Osteoblast (primary cell): ENCODE data around the gene MND1. TPM values are rescaled to one million over a fixed set of nuclear protein-coding genes. Genes with fewer than 3 reads are reported as not detected.

Source experiments
- DNase-seq: peaks from one replicate; pipeline ENCODE4 v3.0.0; 2011; ENCODE audit warnings: low spot score, mixed read lengths; ENCODE audit not compliant: insufficient read length; ENCODE audit errors: missing footprints
- H2AFZ ChIP-seq: 2 replicates; pipeline ENCODE4 v1.6.0; 2011; ENCODE audit warnings: mild to moderate bottlenecking, low read length
- H3K27ac ChIP-seq: 2 replicates; pipeline ENCODE4 v1.5.1; 2011; ENCODE audit warnings: mild to moderate bottlenecking, low read depth, low read length, moderate library complexity
- H3K27me3 ChIP-seq: 2 replicates; pipeline ENCODE4 v1.6.0; 2012; ENCODE audit warnings: mild to moderate bottlenecking, control low read depth, inconsistent platforms, low read length, moderate library complexity; ENCODE audit not compliant: insufficient read depth
- H3K36me3 ChIP-seq: 2 replicates; pipeline ENCODE4 v1.5.1; 2011; ENCODE audit warnings: mild to moderate bottlenecking, low read length, control low read depth, moderate library complexity; ENCODE audit not compliant: insufficient read depth
- H3K4me1 ChIP-seq: 2 replicates; pipeline ENCODE4 v1.5.1; 2011; ENCODE audit warnings: mild to moderate bottlenecking, low read length, control low read depth, moderate library complexity; ENCODE audit not compliant: insufficient read depth
- H3K4me2 ChIP-seq: 2 replicates; pipeline ENCODE4 v1.6.0; 2011; ENCODE audit warnings: mild to moderate bottlenecking, low read length; ENCODE audit not compliant: insufficient read depth
- H3K4me3 ChIP-seq: fragments of 200-600 bp; sonication (generic); 3 replicates; pipeline ENCODE4 v1.5.1; 2012; ENCODE audit warnings: mild to moderate bottlenecking, low read length, inconsistent platforms; ENCODE audit not compliant: insufficient read depth
- H3K79me2 ChIP-seq: 2 replicates; pipeline ENCODE4 v1.6.0; 2012; ENCODE audit warnings: mild to moderate bottlenecking, low read length, control low read depth, inconsistent platforms; ENCODE audit not compliant: insufficient read depth
- H3K9me3 ChIP-seq: 2 replicates; pipeline ENCODE4 v1.5.1; 2011; ENCODE audit warnings: low read depth, low read length, control low read depth
- H4K20me1 ChIP-seq: 2 replicates; pipeline ENCODE4 v1.6.0; 2012; ENCODE audit warnings: mild to moderate bottlenecking, low read length, control low read depth; ENCODE audit not compliant: insufficient read depth
- CTCF ChIP-seq: IDR thresholded peaks from 2 replicates; pipeline ENCODE4 v1.5.1; 2011; ENCODE audit warnings: mild to moderate bottlenecking, low read depth, low read length, moderate library complexity; ENCODE audit errors: extremely low read depth
- total RNA-seq: library from RNA; depleted of rRNA; stranded (reverse); fragments of >200 nt; gene quantifications from 2 replicates; pipeline ENCODE4 v1.2.3, GENCODE V29; 2012

Gene MND1
- total RNA-seq, result 1.4 and 2.7 TPM in 2 replicates

- DNase-seq, result peak; percentile 94
- no peaks in the 10 kb centered on the region for H4K20me1 ChIP-seq
Observed at GRCh38 chr4:153344131-153345011, at the start of gene MND1. Gene MND1 (plus strand): TSS chr4:153344688. CDS start chr4:153344738, 50 bp downstream.

GRCh38 chr4:153295131-153295755 lies 49.2 kb upstream of the MND1 start:
- Histone ChIP-seq H3K4me3 (no peak overlapping the region), H3K79me2 (no peaks in the 10 kb centered on the region), H4K20me1 (no peaks in the 10 kb centered on the region), H3K27me3 (no peaks in the 10 kb centered on the region), H3K9me3 (peaks cover 6% of the 10 kb centered on the region), H3K36me3 (no peaks in the 10 kb centered on the region), H3K4me1 (peaks cover 8% of the 10 kb centered on the region), H2AFZ (no peak overlapping the region), H3K27ac (no peak overlapping the region), H3K4me2 (no peak overlapping the region)
- no peak for TF ChIP-seq CTCF
- no peak for DNase-seq

More at GRCh38 chr4:153344131-153345011, at the start of gene MND1:
- H2AFZ ChIP-seq, result peak within 1 kb of the TSS; percentile 95
- H3K4me3 ChIP-seq, result peak within 1 kb of the TSS; percentile 86
- no peaks in the 10 kb centered on the region for H3K9me3 ChIP-seq
- peaks cover 10% of the 10 kb centered on the region for H3K4me1 ChIP-seq
- H3K36me3 ChIP-seq, result no peaks in the 10 kb centered on the region
- H3K79me2 ChIP-seq, result peaks cover 14% of the 10 kb centered on the region
- no peaks in the 10 kb centered on the region for H3K27me3 ChIP-seq
- peak within 1 kb of the TSS; percentile 97 for H3K4me2 ChIP-seq
- peak; percentile 62 for TF ChIP-seq CTCF
- H3K27ac ChIP-seq, result peak within 1 kb of the TSS; percentile 35

- Histone ChIP-seq H3K4me1 (peaks cover 8% of the 10 kb centered on the region), H3K27ac (no peak overlapping the region), H3K36me3 (no peaks in the 10 kb centered on the region), H3K9me3 (peaks cover 6% of the 10 kb centered on the region), H3K27me3 (no peaks in the 10 kb centered on the region), H2AFZ (no peak overlapping the region), H3K79me2 (no peaks in the 10 kb centered on the region), H3K4me2 (no peak overlapping the region), H3K4me3 (no peak overlapping the region), H4K20me1 (no peaks in the 10 kb centered on the region)
- no peak for TF ChIP-seq CTCF
- DNase-seq, result peak; percentile 71
Observed at GRCh38 chr4:153296040-153296823, 48.3 kb upstream of the MND1 start.
